H1 (cell line): ENCODE results near the gene MARK4. TPM values are rescaled to one million over a fixed set of nuclear protein-coding genes. Genes with fewer than 3 reads are reported as not detected.

Experiments used
- CTCF ChIA-PET: fragments of 300-600 bp; sonication (Branson Sonifier 250); formaldehyde crosslinking; loops from one replicate; lab custom pipeline; 2021; ENCODE audit not compliant: partially characterized antibody; lab: Charles Lee
- POLR2A ChIA-PET: fragments of 300-600 bp; sonication (Branson Sonifier 250); formaldehyde crosslinking; loops from one replicate; lab custom pipeline; 2021; ENCODE audit warnings: inconsistent platforms; ENCODE audit not compliant: partially characterized antibody; lab: Charles Lee
- DNase-seq, 2 experiments: peaks; one replicate each; pipeline versions ENCODE4 v3.0.0 to v3.0.0-alpha.2; 2010 to 2022; ENCODE audit warnings: low spot score in 2 of 2, low read depth in 1 of 2, mixed read lengths in 1 of 2
- FAIRE-seq: peaks from 2 replicates; lab custom pipeline; 2011; peaks lifted over from hg19 to GRCh38; lab: Jason Lieb, UNC
- H2AFZ ChIP-seq: 2 replicates; pipeline ENCODE4 v1.8.1; 2012; ENCODE audit warnings: low read length, inconsistent platforms
- H2AK5ac ChIP-seq: 2 replicates; pipeline ENCODE4 v1.6.1; 2013; ENCODE audit warnings: low read depth, low read length
- H2BK120ac ChIP-seq: replicated peaks from 2 replicates; pipeline ENCODE3; 2013; ENCODE audit warnings: low read depth, low read length, inconsistent platforms
- H2BK12ac ChIP-seq: 2 replicates; pipeline ENCODE4 v1.6.1; 2013; ENCODE audit warnings: low read depth, low read length
- H2BK15ac ChIP-seq: 2 replicates; pipeline ENCODE4 v1.6.1; 2013; ENCODE audit warnings: low read length
- H2BK20ac ChIP-seq: 2 replicates; pipeline ENCODE4 v1.6.1; 2013; ENCODE audit warnings: low read length
- H2BK5ac ChIP-seq: 2 replicates; pipeline ENCODE4 v1.6.1; 2013; ENCODE audit warnings: low read depth, low read length
- H3K14ac ChIP-seq: 2 replicates; pipeline ENCODE4 v1.6.1; 2013; ENCODE audit warnings: inconsistent platforms; ENCODE audit not compliant: insufficient read length
- H3K18ac ChIP-seq: 2 replicates; pipeline ENCODE4 v1.6.1; 2013; ENCODE audit warnings: low read length; ENCODE audit errors: extremely low read depth
- H3K23ac ChIP-seq: 2 replicates; pipeline ENCODE4 v1.6.1; 2013; ENCODE audit warnings: inconsistent platforms; ENCODE audit not compliant: insufficient read length
- H3K23me2 ChIP-seq: 2 replicates; pipeline ENCODE4 v1.6.1; 2013; ENCODE audit warnings: low read depth, low read length
- H3K27ac ChIP-seq: 2 replicates; pipeline ENCODE4 v1.6.1; 2011; ENCODE audit warnings: low read depth, low read length, inconsistent platforms
- H3K27me3 ChIP-seq, 4 experiments: replicated peaks in 1 of 4; 1 replicate in 1 of 4; 2 replicates in 3 of 4; pipeline versions ENCODE4 v1.6.1 to v1.8.1; 2011 to 2013; ENCODE audit warnings: low read length in 3 of 4, mild to moderate bottlenecking in 3 of 4, inconsistent platforms in 2 of 4, mixed read lengths in 2 of 4, moderate library complexity in 1 of 4; ENCODE audit not compliant: control insufficient read depth in 3 of 4, insufficient read depth in 3 of 4; ENCODE audit errors: extremely low read depth in 1 of 4
- H3K36me3 ChIP-seq, 4 experiments: 2 replicates each; pipeline versions ENCODE4 v1.6.1 to v1.8.1; 2011 to 2013; ENCODE audit warnings: mild to moderate bottlenecking in 4 of 4, low read length in 3 of 4, moderate library complexity in 2 of 4, control low read depth in 1 of 4, inconsistent platforms in 1 of 4; ENCODE audit not compliant: insufficient read depth in 4 of 4, control insufficient read depth in 2 of 4
- H3K4ac ChIP-seq: replicated peaks from 2 replicates; pipeline ENCODE3; 2013; ENCODE audit warnings: low read length, low read depth, mixed read lengths, inconsistent platforms; ENCODE audit not compliant: insufficient read length
- H3K4me1 ChIP-seq, 4 experiments: replicated peaks in 1 of 4; 1 replicate in 1 of 4; 2 replicates in 3 of 4; pipeline versions ENCODE4 v1.6.1 to v1.8.1; 2011 to 2013; ENCODE audit warnings: low read length in 3 of 4, inconsistent platforms in 2 of 4, mixed read lengths in 1 of 4; ENCODE audit not compliant: insufficient read depth in 4 of 4, control insufficient read depth in 3 of 4
- H3K4me2 ChIP-seq, 2 experiments: 2 replicates each; pipeline versions ENCODE4 v1.6.1 to v1.8.1; 2011 to 2013; ENCODE audit warnings: low read depth in 2 of 2, low read length in 2 of 2, control low read depth in 1 of 2, inconsistent platforms in 1 of 2, mild to moderate bottlenecking in 1 of 2; ENCODE audit not compliant: insufficient read depth in 1 of 2
- H3K4me3 ChIP-seq, 4 experiments: fragments of 200-600, 300-600 bp in 1 of 4; sonication (generic), shearing (Covaris generic), sonication (Bioruptor Twin) in 1 of 4; 2 replicates each; pipeline versions ENCODE4 v1.5.1 to v1.8.1; 2011 to 2016; ENCODE audit warnings: low read length in 4 of 4, low read depth in 3 of 4, control low read depth in 2 of 4, inconsistent platforms in 2 of 4, mild to moderate bottlenecking in 2 of 4, mixed read lengths in 1 of 4, moderate library complexity in 1 of 4; ENCODE audit not compliant: insufficient read depth in 2 of 4; ENCODE audit errors: extremely low read depth in 1 of 4
- H3K56ac ChIP-seq: replicated peaks from 2 replicates; pipeline ENCODE3; 2013; ENCODE audit warnings: low read depth, mild to moderate bottlenecking, mixed read lengths, low read length, inconsistent platforms; ENCODE audit not compliant: insufficient read length
- H3K79me1 ChIP-seq: 2 replicates; pipeline ENCODE4 v1.6.1; 2013; ENCODE audit warnings: low read depth, low read length, control low read depth
- H3K79me2 ChIP-seq, 2 experiments: 2 replicates each; pipeline versions ENCODE4 v1.6.1 to v1.8.1; 2012 to 2013; ENCODE audit warnings: low read length in 2 of 2, mild to moderate bottlenecking in 2 of 2, inconsistent platforms in 1 of 2; ENCODE audit not compliant: insufficient read depth in 2 of 2, control insufficient read depth in 1 of 2
- H3K9ac ChIP-seq, 4 experiments: replicated peaks in 1 of 4; 1 replicate in 1 of 4; 2 replicates in 3 of 4; pipeline versions ENCODE4 v1.6.1 to v1.8.1; 2011 to 2013; ENCODE audit warnings: low read depth in 3 of 4, low read length in 3 of 4, control low read depth in 2 of 4, mild to moderate bottlenecking in 2 of 4, moderate library complexity in 2 of 4, inconsistent platforms in 1 of 4; ENCODE audit errors: extremely low read depth in 1 of 4
- H3K9me3 ChIP-seq, 2 experiments: 2 replicates each; pipeline versions ENCODE4 v1.6.1 to v1.8.1; 2012 to 2013; ENCODE audit warnings: mild to moderate bottlenecking in 2 of 2, moderate library complexity in 2 of 2, control low read depth in 1 of 2, inconsistent platforms in 1 of 2, low read depth in 1 of 2, low read length in 1 of 2, mixed read lengths in 1 of 2; ENCODE audit not compliant: insufficient read depth in 2 of 2
- H4K20me1 ChIP-seq, 2 experiments: replicated peaks in 1 of 2; 2 replicates each; pipeline versions ENCODE3 to v1.8.1; 2011 to 2013; ENCODE audit warnings: inconsistent platforms in 2 of 2, low read length in 2 of 2, mild to moderate bottlenecking in 1 of 2; ENCODE audit not compliant: insufficient read depth in 2 of 2, control insufficient read depth in 1 of 2
- H4K5ac ChIP-seq: 2 replicates; pipeline ENCODE4 v1.6.1; 2013; ENCODE audit warnings: low read length, low read depth, mixed read lengths, inconsistent platforms; ENCODE audit not compliant: insufficient read length
- H4K8ac ChIP-seq: 2 replicates; pipeline ENCODE4 v1.8.0; 2013; ENCODE audit warnings: mild to moderate bottlenecking, moderate library complexity, low read length, inconsistent platforms; ENCODE audit not compliant: insufficient read depth; ENCODE audit errors: extremely low read depth
- H4K91ac ChIP-seq: replicated peaks from 2 replicates; pipeline ENCODE3; 2013; ENCODE audit warnings: low read length, mixed read lengths, inconsistent platforms; ENCODE audit not compliant: insufficient read length
- CBX8 ChIP-seq: fragments of 300-800, 300-1000 bp; sonication (generic); IDR thresholded peaks from 2 replicates; pipeline ENCODE4 v1.7.1; 2016; ENCODE audit warnings: low read depth, low read length, borderline replicate concordance
- CTBP2 ChIP-seq: IDR thresholded peaks from 2 replicates; pipeline ENCODE4 v1.7.0; 2011; ENCODE audit warnings: borderline replicate concordance, mild to moderate bottlenecking, moderate library complexity, mixed read lengths, low read length; ENCODE audit not compliant: insufficient read depth, insufficient read length
- EGR1 ChIP-seq: IDR thresholded peaks from 2 replicates; pipeline ENCODE4 v1.6.1; 2011; ENCODE audit warnings: low read depth, low read length, borderline replicate concordance
- POLR2AphosphoS5 ChIP-seq: IDR thresholded peaks from 2 replicates; pipeline ENCODE4 v1.6.1; 2011; ENCODE audit warnings: low read depth, low read length
- RFX5 ChIP-seq: IDR thresholded peaks from 2 replicates; pipeline ENCODE4 v1.6.1; 2011; ENCODE audit warnings: low read depth, low read length, improper control_type of control experiment, borderline replicate concordance
- SIX5 ChIP-seq: IDR thresholded peaks from 2 replicates; pipeline ENCODE4 v1.6.1; 2011; ENCODE audit warnings: mild to moderate bottlenecking, low read depth, low read length
- WGBS, 2 experiments: shearing (Covaris generic) in 1 of 2; methylation state at CpG; one replicate each; pipeline versions ENCODE4 v1.1.6 to v1.1.7; 2013 to 2015; ENCODE audit warnings: low lambda C conversion rate in 2 of 2, mixed read lengths in 2 of 2, inconsistent platforms in 1 of 2, low coverage in 1 of 2, missing lambda C conversion rate in 1 of 2; ENCODE audit not compliant: insufficient replicate concordance in 2 of 2, insufficient coverage in 1 of 2, insufficient read length in 1 of 2; ENCODE audit errors: extremely low coverage in 1 of 2, missing lambda C conversion rate in 1 of 2; 5-methylcytosine and 5-hydroxymethylcytosine counted together
- polyA plus RNA-seq, 7 experiments: library from polyadenylated mRNA; depleted of rRNA in 3 of 7; stranded (reverse) in 5 of 7; unstranded in 2 of 7; fragments of >200 nt in 5 of 7; fragments of 200-250 nt in 2 of 7; gene quantifications; 1 replicate in 5 of 7; 2 replicates in 1 of 7; 4 replicates in 1 of 7; pipeline versions ENCODE4 v1.2.1 to v1.2.3, GENCODE V29; 2011 to 2013; ENCODE audit warnings: missing spikeins in 2 of 7, mixed read lengths in 2 of 7
- total RNA-seq: library from RNA; stranded (reverse); fragmentation: NEBNext Ultra II Directional; extraction: Animal tissue kit (Norgen Biotek cat#: 25700); gene quantifications from 2 replicates; pipeline ENCODE4 v1.2.1, GENCODE V29; 2021

The MARK4 gene
- total and polyA plus RNA-seq, 2 of the 8 experiments (the other 6 are each of a cell fraction or from before 2014, with no cell fraction given), result 12.3 to 49.8 TPM

DNA sequence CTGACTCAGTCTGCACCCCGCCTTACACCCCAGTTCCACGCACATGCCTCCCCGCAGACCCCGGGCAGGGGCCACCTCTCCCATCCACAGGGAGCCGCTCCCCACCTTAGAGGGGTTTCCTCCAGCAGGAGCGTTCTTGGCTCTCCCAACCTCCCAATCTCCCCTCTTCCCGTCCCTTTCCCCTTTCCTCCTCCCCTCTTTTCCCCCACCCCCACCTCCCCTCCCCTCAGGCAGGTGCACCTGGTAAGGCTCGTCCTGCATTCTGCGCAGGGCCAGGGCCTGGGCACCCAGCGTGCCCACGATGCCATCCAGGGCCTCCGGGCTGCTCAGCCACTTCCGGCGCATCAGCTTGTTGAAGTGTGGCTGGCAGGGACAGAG lies 33.1 kb upstream of the MARK4 start:
- Histone ChIP-seq H3K79me1 (no peaks in the 10 kb centered on the region), H4K91ac (no peak overlapping the region), H2BK120ac (no peak overlapping the region), H3K79me2 (no peaks in the 10 kb centered on the region), H2BK15ac (peak overlapping the region; percentile 46; the same call in 1 of the 2 replicates), H3K23ac (no peak overlapping the region), H3K23me2 (peaks cover 17% of the 10 kb centered on the region; the same call in 1 of the 2 replicates), H4K20me1 (no peaks in the 10 kb centered on the region), H4K5ac (no peak overlapping the region), H3K9ac (no peak overlapping the region), H3K4ac (no peak overlapping the region), H3K18ac (peak overlapping the region; percentile 71; the same call in 1 of the 2 replicates), H3K56ac (peak overlapping the region; percentile 16), H3K4me2 (peak overlapping the region; percentile 82 to 94), H3K9me3 (no peaks in the 10 kb centered on the region; a peak in 1 of 4 replicates), H4K8ac (no peak overlapping the region), H3K4me3 (peak overlapping the region; percentile 34 to 64 (median 39)), H3K14ac (peak overlapping the region; percentile 70), H3K4me1 (peaks cover 0 to 13% (median 8%) of the 10 kb centered on the region in 4 experiments; a peak in 5 of 7 replicates), H2BK12ac (0 out of 2 replicates have a peak overlapping the region, but pooled peaks have one; percentile 27), H3K36me3 (no peaks in the 10 kb centered on the region; a peak in 1 of 8 replicates), H2AFZ (0 out of 2 replicates have a peak overlapping the region, but pooled peaks have one; percentile 3), H2BK5ac (no peak overlapping the region), H3K27ac (no peak overlapping the region), H2AK5ac (0 out of 2 replicates have a peak overlapping the region, but pooled peaks have one; percentile 53), H2BK20ac (no peak overlapping the region), H3K27me3 (peaks cover 14 to 44% (median 37%) of the 10 kb centered on the region in 4 experiments)
- DNase-seq, result peak in 1 of 2 experiments; percentile 65
- FAIRE-seq, result no peak
- 0% methylated on average over 3 of the region's 14 CpGs; no CpG with 5 or more reads in 1 of the 2 experiments for WGBS, 2 experiments
- ChIA-PET POLR2A (interaction anchor here (0.9 to 1.5 kb wide), 2 partner anchors 16 to 29 kb away, joined by 6 to 7 read pairs; no protein-coding TSS in a partner anchor), CTCF (interaction anchor here (0.6 to 3.5 kb wide), 6 partner anchors 10 to 89 kb away, joined by 3 to 14 read pairs (median 4); no protein-coding TSS in a partner anchor)
- TF ChIP-seq RFX5 (no peak), EGR1 (no peak), POLR2AphosphoS5 (no peak), SIX5 (no peak), CTBP2 (peak; percentile 4), CBX8 (no peak)
